ENCODE measurements around the gene OR11H12. TPM values are rescaled to one million over a fixed set of nuclear protein-coding genes. Genes with fewer than 3 reads are reported as not detected.
"Not testable (repeated sequence)": the region's sequence is repeated elsewhere in the genome, so short reads cannot be mapped to it uniquely, and the experiment has no call there.

The OR11H12 gene, protein sequence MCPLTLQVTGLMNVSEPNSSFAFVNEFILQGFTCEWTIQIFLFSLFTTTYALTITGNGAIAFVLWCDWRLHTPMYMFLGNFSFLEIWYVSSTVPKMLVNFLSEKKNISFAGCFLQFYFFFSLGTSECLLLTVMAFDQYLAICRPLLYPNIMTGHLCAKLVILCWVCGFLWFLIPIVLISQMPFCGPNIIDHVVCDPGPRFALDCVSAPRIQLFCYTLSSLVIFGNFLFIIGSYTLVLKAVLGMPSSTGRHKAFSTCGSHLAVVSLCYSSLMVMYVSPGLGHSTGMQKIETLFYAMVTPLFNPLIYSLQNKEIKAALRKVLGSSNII
- total RNA-seq, result not detected

DNA sequence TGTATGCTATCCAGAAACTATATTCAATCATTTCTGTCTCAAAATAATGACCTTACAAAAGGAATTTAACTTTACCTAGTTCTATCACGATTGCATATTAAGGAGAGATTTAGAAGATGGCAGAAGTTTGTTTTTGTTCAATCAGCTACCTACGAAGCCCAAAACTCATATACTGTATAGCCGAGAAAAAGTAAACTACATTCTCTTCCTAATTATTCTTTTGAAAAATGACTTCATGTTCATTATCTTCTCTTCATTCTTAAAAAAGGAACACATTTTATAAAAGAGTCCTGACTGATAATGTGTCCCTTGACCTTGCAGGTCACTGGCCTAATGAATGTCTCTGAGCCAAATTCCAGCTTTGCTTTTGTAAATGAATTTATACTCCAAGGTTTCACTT is at the start of gene OR11H12:
OR11H12 (plus strand) TSS at position 301 of the 400 bp plus-strand sequence; CDS start at position 301, 0 bp downstream.
- DNase-seq, result not testable (repeated sequence)

DNA sequence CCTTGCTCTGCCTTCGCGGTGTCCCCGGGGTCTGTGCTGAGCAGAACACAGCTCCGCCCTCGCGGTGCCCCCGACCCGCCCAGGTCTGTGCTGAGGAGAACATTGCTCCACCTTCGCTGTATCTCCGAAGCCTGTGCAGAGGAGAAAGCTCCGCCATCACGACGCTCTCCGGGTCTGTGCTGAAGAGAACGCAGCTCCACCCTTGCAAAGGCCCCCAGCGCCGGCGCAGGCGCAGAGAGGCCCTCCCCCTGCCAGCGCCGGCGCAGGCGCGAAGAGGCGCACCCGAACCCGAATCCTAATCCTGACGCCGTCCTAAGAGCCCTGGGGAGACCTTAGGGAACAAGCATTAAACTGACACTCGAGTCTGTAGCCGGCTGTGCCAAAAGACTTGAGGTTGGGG is 18.0 kb upstream of the OR11H12 start:
- DNase-seq, result not testable (repeated sequence)

DNA sequence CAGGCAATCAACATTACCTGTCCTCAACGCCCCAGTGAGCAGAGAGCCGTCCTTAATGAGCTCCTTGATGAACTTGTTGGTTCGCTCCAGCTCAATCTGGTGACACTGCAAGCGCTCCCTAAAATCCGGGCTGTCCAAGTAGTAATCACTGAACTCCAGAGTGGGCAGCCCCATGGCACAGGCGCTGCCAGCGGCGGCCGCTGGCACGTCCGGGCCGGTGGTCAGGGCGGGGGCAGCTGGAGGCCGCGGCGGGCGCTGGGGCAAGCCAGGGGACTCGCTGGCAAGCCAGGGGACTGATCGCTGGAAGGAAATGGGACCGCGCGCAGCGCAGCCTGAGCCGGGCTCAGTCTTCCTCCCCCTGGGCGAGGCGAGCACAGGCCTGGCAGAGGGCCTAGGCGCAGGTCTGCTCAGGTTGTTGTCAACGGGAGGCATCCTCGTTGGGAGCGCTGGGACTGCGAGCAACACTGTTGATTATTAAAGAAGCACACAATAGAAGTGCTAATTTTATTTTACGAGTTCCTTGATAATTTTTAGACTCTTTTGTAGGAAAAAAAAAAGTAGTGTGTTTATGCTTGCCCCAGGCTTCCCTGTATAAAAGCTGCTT is 25.8 kb downstream of the OR11H12 start:
- DNase-seq, result not testable (repeated sequence)

DNA sequence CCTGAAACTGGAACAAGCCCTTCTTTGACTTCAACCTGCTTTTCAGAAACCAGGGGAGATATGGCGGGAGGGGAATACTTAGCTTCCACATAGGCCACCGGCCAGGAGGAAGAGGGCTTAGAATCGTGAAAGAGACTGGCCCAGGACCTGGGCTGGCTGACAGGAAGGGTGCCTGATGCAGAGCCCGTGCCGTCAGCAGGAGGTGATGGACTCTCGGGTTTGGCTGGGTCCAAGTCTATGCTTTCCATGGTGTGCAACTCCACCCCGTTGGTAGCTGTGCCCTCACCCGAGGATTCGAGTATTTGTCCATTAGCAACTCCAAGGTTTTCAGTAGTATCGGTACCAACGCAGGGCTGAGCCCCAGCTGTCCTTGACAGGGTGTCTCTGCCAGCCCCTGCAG is 35.1 kb downstream of the OR11H12 start:
- not testable (repeated sequence) for DNase-seq

DNA sequence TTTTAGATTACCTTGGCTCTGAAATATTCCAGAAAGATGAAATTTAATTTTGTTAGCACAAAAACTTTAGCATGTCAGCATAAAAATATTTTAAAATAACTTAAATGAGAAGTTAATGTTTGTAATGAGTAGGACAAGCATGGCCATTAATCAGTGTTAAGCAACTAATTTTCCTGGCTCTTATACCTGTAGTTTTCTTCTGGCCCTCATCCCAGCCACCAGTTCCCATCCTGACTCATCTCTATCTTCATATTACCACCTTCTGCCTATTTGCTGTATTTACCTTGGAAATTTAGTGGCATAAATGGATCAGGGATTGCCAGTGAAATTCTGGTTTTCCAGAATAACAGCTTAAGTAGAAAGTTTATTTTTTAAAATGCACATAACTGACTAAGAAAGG is 37.1 kb downstream of the OR11H12 start:
- not testable (repeated sequence) for DNase-seq

DNA sequence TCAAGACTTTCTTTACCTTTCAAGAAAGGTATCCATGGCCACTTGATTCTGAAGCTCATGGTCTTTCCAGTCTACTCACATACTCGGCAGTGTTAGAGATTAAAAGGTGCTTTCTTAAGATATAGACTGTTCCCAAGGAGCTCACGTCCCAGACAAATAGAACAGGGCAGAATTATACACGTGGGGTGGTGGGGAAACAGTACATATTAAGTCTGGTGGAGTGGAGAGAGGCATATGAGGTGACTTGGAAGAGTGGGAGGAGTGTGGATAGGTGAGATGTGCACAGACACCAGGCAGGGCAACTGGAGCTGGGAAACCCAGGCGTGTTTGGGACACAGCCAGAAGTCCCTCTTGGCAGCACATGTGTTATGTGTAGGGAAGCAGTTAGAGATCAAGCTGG is 37.9 kb downstream of the OR11H12 start:
- not testable (repeated sequence) for DNase-seq

DNA sequence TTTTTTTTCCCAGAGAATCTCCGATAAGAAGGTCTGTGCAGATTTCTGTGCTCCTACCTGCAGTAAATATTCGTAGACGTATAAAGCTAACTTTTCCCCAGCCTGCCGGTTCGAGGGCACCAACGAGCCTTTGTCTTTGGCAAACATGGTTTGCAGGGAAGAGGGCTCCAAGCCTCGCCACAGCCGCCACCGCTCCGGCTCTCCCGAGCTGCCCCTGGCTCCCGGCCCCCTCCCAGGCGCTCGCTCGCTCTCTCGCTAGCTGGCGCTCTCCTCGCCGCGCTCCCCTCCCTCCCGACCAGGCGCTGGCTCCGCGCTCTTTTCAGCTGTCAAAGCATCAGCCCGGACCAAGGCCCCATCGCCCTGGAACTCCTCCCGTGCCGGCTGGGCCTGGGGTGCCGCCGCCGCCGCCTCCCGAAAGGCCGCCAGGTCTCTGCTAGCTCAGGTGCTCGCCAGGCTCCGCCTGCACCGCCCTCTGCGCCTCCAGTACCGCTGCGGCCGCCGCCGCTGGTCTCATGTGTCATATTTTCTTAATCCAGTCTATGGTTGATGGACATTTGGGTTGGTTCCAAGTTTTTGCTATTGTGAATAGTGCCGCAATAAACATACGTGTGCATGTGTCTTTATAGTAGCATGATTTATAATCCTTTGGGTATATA is 45.3 kb downstream of the OR11H12 start:
- not testable (repeated sequence) for DNase-seq

Small RNA genes within 50 kb of the gene (small RNA-seq; reads per million reads assigned to genes)
- not detected for gene CR383656.6 (ENCODE audit: low replicate concordance)
- not detected for gene CR383656.7 (ENCODE audit: low replicate concordance)
- not detected for gene CR383656.9 (ENCODE audit: low replicate concordance)

All from skin of body (tissue), 3 donors.